ENCODE measurements around the gene ACTBL2. TPM values are rescaled to one million over a fixed set of nuclear protein-coding genes. Genes with fewer than 3 reads are reported as not detected.

The ACTBL2 gene
- polyA plus RNA-seq, 1 donor (not counting 4 experiments of a cell fraction or from before 2014, with no cell fraction given): 0.68 TPM

GRCh38 chr5:57508211-57508610 is 25.6 kb upstream of the ACTBL2 start:
- no peak overlapping the region for H3K27ac ChIP-seq (ENCODE audit: control insufficient read depth, insufficient read depth, low read length)
- TF ChIP-seq EZH2 (IDR thresholded peaks at IDR 0.05; ENCODE audit: low read length): no peak
- TF ChIP-seq CTCF (optimal IDR thresholded peaks at IDR 0.05 in 1 of 3, IDR thresholded peaks at IDR 0.05 in 1 of 3, conservative IDR thresholded peaks at IDR 0.05 in 1 of 3; ENCODE audit: extremely low read depth in 1 of 3, insufficient read depth in 2 of 3, low read length in 3 of 3): no peak
- DNase-seq (ENCODE audit: low read depth, low spot score) (no peak), FAIRE-seq (no peak)
- H3K4me2 ChIP-seq (ENCODE audit: control insufficient read depth, extremely low read depth, insufficient read depth, low read depth, low read length): no peak overlapping the region
- no peak overlapping the region for H3K9ac ChIP-seq (ENCODE audit: control insufficient read depth, extremely low read depth, insufficient read depth, low read length)
- no peaks in the 10 kb centered on the region for H3K9me1 ChIP-seq (ENCODE audit: control insufficient read depth, extremely low read depth, insufficient read depth, low read length)
- H3K36me3 ChIP-seq (ENCODE audit: control insufficient read depth in 2 of 2, extremely low read depth in 1 of 2, insufficient read depth in 2 of 2, low read length in 2 of 2): no peaks in the 10 kb centered on the region
- H3K9me3 ChIP-seq (ENCODE audit: control insufficient read depth, low read depth, low read length): no peaks in the 10 kb centered on the region
- H3K4me3 ChIP-seq (ENCODE audit: control insufficient read depth in 2 of 3, extremely low read depth in 1 of 3, insufficient read depth in 2 of 3, low read depth in 1 of 3, low read length in 3 of 3): no peak overlapping the region
- H3K27me3 ChIP-seq (ENCODE audit: control insufficient read depth, extremely low read depth, insufficient read depth, low read length): peaks cover 6% of the 10 kb centered on the region
- H3K79me2 ChIP-seq (ENCODE audit: control insufficient read depth, insufficient read depth, low read length): no peaks in the 10 kb centered on the region
- no peak overlapping the region for H2AFZ ChIP-seq (ENCODE audit: control insufficient read depth, low read length)
- no peaks in the 10 kb centered on the region for H3K4me1 ChIP-seq (ENCODE audit: control insufficient read depth, extremely low read depth, insufficient read depth, low read length)
- dilution Hi-C loops (cut with MboI; ENCODE audit: extremely low pct_ligation_motif_present, low sequenced_read_pairs): no loop called here
- H4K20me1 ChIP-seq (ENCODE audit: control insufficient read depth, extremely low read depth, insufficient read depth, low read length): no peaks in the 10 kb centered on the region

- TF ChIP-seq EZH2 (IDR thresholded peaks at IDR 0.05; ENCODE audit: low read length) (no peak), CTCF (optimal IDR thresholded peaks at IDR 0.05 in 1 of 3, IDR thresholded peaks at IDR 0.05 in 1 of 3, conservative IDR thresholded peaks at IDR 0.05 in 1 of 3; ENCODE audit: extremely low read depth in 1 of 3, insufficient read depth in 2 of 3, low read length in 3 of 3) (no peak)
- no peaks in the 10 kb centered on the region for H4K20me1 ChIP-seq (ENCODE audit: control insufficient read depth, extremely low read depth, insufficient read depth, low read length)
- no peaks in the 10 kb centered on the region for H3K36me3 ChIP-seq (ENCODE audit: control insufficient read depth in 2 of 2, extremely low read depth in 1 of 2, insufficient read depth in 2 of 2, low read length in 2 of 2)
- H3K4me2 ChIP-seq (ENCODE audit: control insufficient read depth, extremely low read depth, insufficient read depth, low read depth, low read length): no peak overlapping the region
- no peak overlapping the region for H3K27ac ChIP-seq (ENCODE audit: control insufficient read depth, insufficient read depth, low read length)
- FAIRE-seq: no peak
- H3K9me1 ChIP-seq (ENCODE audit: control insufficient read depth, extremely low read depth, insufficient read depth, low read length): no peaks in the 10 kb centered on the region
- H3K27me3 ChIP-seq (ENCODE audit: control insufficient read depth, extremely low read depth, insufficient read depth, low read length): no peaks in the 10 kb centered on the region
- H3K79me2 ChIP-seq (ENCODE audit: control insufficient read depth, insufficient read depth, low read length): no peaks in the 10 kb centered on the region
- dilution Hi-C loops (cut with MboI; ENCODE audit: extremely low pct_ligation_motif_present, low sequenced_read_pairs): no loop called here
- no peak overlapping the region for H3K4me3 ChIP-seq (ENCODE audit: control insufficient read depth in 2 of 3, extremely low read depth in 1 of 3, insufficient read depth in 2 of 3, low read depth in 1 of 3, low read length in 3 of 3)
- no peak overlapping the region for H3K9ac ChIP-seq (ENCODE audit: control insufficient read depth, extremely low read depth, insufficient read depth, low read length)
- no peak overlapping the region for H2AFZ ChIP-seq (ENCODE audit: control insufficient read depth, low read length)
- H3K4me1 ChIP-seq (ENCODE audit: control insufficient read depth, extremely low read depth, insufficient read depth, low read length): no peaks in the 10 kb centered on the region
- no peak for DNase-seq (ENCODE audit: low read depth, low spot score)
- no peaks in the 10 kb centered on the region for H3K9me3 ChIP-seq (ENCODE audit: control insufficient read depth, low read depth, low read length)
These were observed 22.9 kb upstream of the ACTBL2 start for GRCh38 chr5:57505272-57506200.

Data from keratinocyte (primary cell).